Heart right ventricle (tissue), 16 donors: ENCODE results near the gene MEF2B. TPM values are rescaled to one million over a fixed set of nuclear protein-coding genes. Genes with fewer than 3 reads are reported as not detected.

Experiments
- ATAC-seq, 8 donors: fragments of 200-7000 bp; cut with Tn5 transposase; one replicate each; pipeline ENCODE4 v1.9.1; 2020; ENCODE audit warnings: mild to moderate bottlenecking in 8 of 8, moderate library complexity in 8 of 8, moderate number of reproducible peaks in 1 of 8
- DNase-seq, 2 donors: peaks; one replicate each; pipeline ENCODE4 v3.0.0-alpha.2; 2020
- H3K27ac ChIP-seq, 10 donors: fragments of 200-600 bp; sonication (generic) in 2 of 10; one replicate each; pipeline versions ENCODE4 v1.5.0 to v1.8.0; 2020 to 2022; ENCODE audit warnings: mild to moderate bottlenecking in 3 of 10
- H3K27me3 ChIP-seq, 7 donors: fragments of 200-600 bp; one replicate each; pipeline ENCODE4 v1.8.0; 2021 to 2022; ENCODE audit warnings: mild to moderate bottlenecking in 2 of 7
- H3K36me3 ChIP-seq, 9 donors: fragments of 200-600 bp; sonication (generic) in 1 of 9; one replicate each; pipeline versions ENCODE4 v1.5.0 to v1.8.0; 2020 to 2022; ENCODE audit warnings: mild to moderate bottlenecking in 2 of 9
- H3K4me1 ChIP-seq, 9 donors: fragments of 200-600 bp; sonication (generic) in 1 of 9; one replicate each; pipeline versions ENCODE4 v1.5.0 to v1.8.0; 2020 to 2022; ENCODE audit warnings: mild to moderate bottlenecking in 4 of 9
- H3K4me3 ChIP-seq, 10 donors: fragments of 200-600 bp; sonication (generic) in 2 of 10; one replicate each; pipeline versions ENCODE4 v1.5.0 to v1.8.0; 2020 to 2022; ENCODE audit warnings: mild to moderate bottlenecking in 7 of 10, moderate library complexity in 2 of 10
- H3K9me3 ChIP-seq, 11 donors: fragments of 200-600 bp in 10 of 11; sonication (generic) in 2 of 11; one replicate each; pipeline versions ENCODE4 v1.5.0 to v1.8.0; 2013 to 2022; ENCODE audit warnings: mild to moderate bottlenecking in 2 of 11, control low read depth in 1 of 11, moderate library complexity in 1 of 11
- CTCF ChIP-seq, 9 donors: fragments of 200-600 bp; sonication (generic) in 2 of 9; IDR thresholded peaks; one replicate each; pipeline versions ENCODE4 v1.5.0 to v1.8.0; 2021 to 2022; ENCODE audit warnings: antibody characterized with exemption in 9 of 9, mild to moderate bottlenecking in 5 of 9, moderate library complexity in 1 of 9
- WGBS, 2 donors: extraction: QIAGEN DNeasy Blood & Tissue Kit; methylation state at CpG; one replicate each; pipeline ENCODE4 v1.1.7; 2013; ENCODE audit warnings: inconsistent platforms in 1 of 2; 5-methylcytosine and 5-hydroxymethylcytosine counted together
- intact Hi-C, 10 donors: fragments of 100-400 bp; cut with DNase I; formaldehyde crosslinking; loops; one replicate each; pipeline versions ENCODE4 v1.11.1 to v1.14.2; 2022
- polyA plus RNA-seq, 2 donors: library from polyadenylated mRNA; stranded (reverse); fragments of 200-250 nt; gene quantifications; one replicate each; pipeline ENCODE4 v1.2.3, GENCODE V29; 2013
- total RNA-seq, 10 donors: library from RNA; stranded (reverse); fragmentation: NEBNext Ultra II Directional in 3 of 10; extraction: Animal tissue kit (Norgen Biotek cat#: 25700) in 3 of 10; gene quantifications; one replicate each; pipeline versions ENCODE4 v1.2.1 to v1.2.4, GENCODE V29; 2021 to 2023
- donor health status: Arrhythmogenic right ventricular cardiomyopathy.
- donor health status: ischemic (EF 13 %, LVEDD 7.1; RV severe dilation, severe dysfunction).
- donor health status: healthy with polysubstance abuse.
- donor health status: DM: no; HTN: yes; CAD: no.
- donor health status: DM: no; HTN: no; CAD: no.
- donor health status: ischemic (EF 25% LVEDD 6.9; RV normal size, moderate dysfunction).
- donor health status: ischemic (EF 25% LVEDD 5.7; RV mildly dilated, moderate dysfunction).
- donor health status: healthy.
- donor health status: DM: yes; HTN: yes; CAD: no.
- donor health status: Ischemic cardiomyopathy.
- donor health status: ischemic (EF 35%, LVEDD 5.7; RV mildly dilated, moderate dysfunction).
- donor health status: nonischemic (EF 11% LVEDD 7.7; RV severe dilation, severe dysfunction).
- donor health status: DM: yes; HTN: yes; CAD: no.
- donor health status: PGD.
- donor health status: ischemic (EF 29% LVEDD 5.4; RV normal size, mild dysfunction).
- donor health status: nonischemic (EF 23%, LVEDD 6.1; RV moderate dilation, normal function).

The MEF2B gene
- total and polyA plus RNA-seq, 12 donors, result 0.34 to 2.3 (median 0.54) TPM; not detected in 3

GRCh38 chr19:19211499-19212420, 41.7 kb upstream of the MEF2B start, which contains the start of gene NCAN:
Gene NCAN (plus strand): TSS chr19:19211958. CDS start chr19:19216954, 4,996 bp downstream.
- Histone ChIP-seq H3K27ac (no peak within 1 kb of the TSS), H3K4me1 (no peaks in the 10 kb centered on the region), H3K4me3 (no peak within 1 kb of the TSS), H3K36me3 (no peaks in the 10 kb centered on the region), H3K9me3 (no peaks in the 10 kb centered on the region), H3K27me3 (peaks cover 0 to 89% (median 78%) of the 10 kb centered on the region in 7 donors)
- TF ChIP-seq CTCF (IDR thresholded peaks at IDR 0.05), result no peak
- DNase-seq (no peak), ATAC-seq (no peak)
- 7 to 8% methylated on average over 54 of the region's 54 CpGs for WGBS, 2 donors
- intact Hi-C loops, result no loop called here

GRCh38 chr19:19209372-19209771, 39.3 kb upstream of the MEF2B start:
- Histone ChIP-seq H3K36me3 (no peaks in the 10 kb centered on the region), H3K27me3 (peaks cover 0 to 72% (median 63%) of the 10 kb centered on the region in 7 donors), H3K4me3 (no peak overlapping the region), H3K4me1 (no peaks in the 10 kb centered on the region), H3K27ac (no peak overlapping the region), H3K9me3 (no peaks in the 10 kb centered on the region)
- TF ChIP-seq CTCF (IDR thresholded peaks at IDR 0.05), result no peak
- 56 to 58% methylated on average over 9 of the region's 9 CpGs for WGBS, 2 donors
- ATAC-seq, result no peak
- DNase-seq, result no peak
- intact Hi-C loops, result no loop called here

GRCh38 chr19:19207637-19208572, 37.8 kb upstream of the MEF2B start:
- intact Hi-C loops, result no loop called here
- ATAC-seq, result no peak
- Histone ChIP-seq H3K4me3 (no peak overlapping the region), H3K9me3 (no peaks in the 10 kb centered on the region), H3K27me3 (peaks cover 0 to 59% (median 51%) of the 10 kb centered on the region in 7 donors), H3K36me3 (no peaks in the 10 kb centered on the region), H3K4me1 (peaks cover 0 to 6% (median 2%) of the 10 kb centered on the region in 9 donors), H3K27ac (no peak overlapping the region)
- TF ChIP-seq CTCF (IDR thresholded peaks at IDR 0.05), result no peak
- no peak for DNase-seq
- WGBS, 2 donors, result 53 to 57% methylated on average over 8 of the region's 8 CpGs

GRCh38 chr19:19206938-19207337, 36.9 kb upstream of the MEF2B start:
- intact Hi-C loops, result no loop called here
- Histone ChIP-seq H3K27ac (no peak overlapping the region), H3K9me3 (no peaks in the 10 kb centered on the region), H3K36me3 (peaks cover 0 to 4% (median 0%) of the 10 kb centered on the region in 9 donors), H3K4me1 (peaks cover 4 to 15% (median 10%) of the 10 kb centered on the region in 9 donors), H3K27me3 (peaks cover 0 to 49% (median 41%) of the 10 kb centered on the region in 7 donors), H3K4me3 (no peak overlapping the region)
- 60 to 61% methylated on average over 5 of the region's 5 CpGs for WGBS, 2 donors
- ATAC-seq (no peak), DNase-seq (no peak)
- TF ChIP-seq CTCF (IDR thresholded peaks at IDR 0.05), result no peak
